ENCODE results near the gene GSTP1.
"Not testable (repeated sequence)": the region's sequence is repeated elsewhere in the genome, so short reads cannot be mapped to it uniquely, and the experiment has no call there.

The GSTP1 gene

GRCh38 chr11:67593565-67593905 lies 9.9 kb downstream of the GSTP1 start:
- no peak for TF ChIP-seq CTCF (IDR thresholded peaks at IDR 0.05; ENCODE audit: low read depth, low read length)
- H3K27ac ChIP-seq (ENCODE audit: low read length): no peak overlapping the region
- H4K20me1 ChIP-seq (ENCODE audit: insufficient read depth, low read length): no peaks in the 10 kb centered on the region
- no peak overlapping the region for H3K4me3 ChIP-seq (ENCODE audit: low read length)
- no peaks in the 10 kb centered on the region for H3K27me3 ChIP-seq (ENCODE audit: low read depth, low read length)
- peaks cover 7% of the 10 kb centered on the region; the same call in 1 of the 2 replicates for H3K9me3 ChIP-seq (ENCODE audit: insufficient read depth, low read length)
- H2AFZ ChIP-seq (ENCODE audit: low read depth, low read length): no peak overlapping the region
- peaks cover 21% of the 10 kb centered on the region for H3K4me1 ChIP-seq (ENCODE audit: low read length)
- H3K4me2 ChIP-seq (ENCODE audit: low read length): no peak overlapping the region
- H3K36me3 ChIP-seq (replicated peaks; ENCODE audit: low read depth, low read length): peaks cover 13% of the 10 kb centered on the region
- H3K79me2 ChIP-seq (ENCODE audit: low read length): no peaks in the 10 kb centered on the region
- no peak overlapping the region for H3K9ac ChIP-seq (ENCODE audit: low read length)

- Histone ChIP-seq H2AFZ (ENCODE audit: low read depth, low read length) (no peak overlapping the region), H3K4me1 (ENCODE audit: low read length) (peaks cover 12% of the 10 kb centered on the region), H3K4me2 (ENCODE audit: low read length) (no peak overlapping the region), H3K27ac (ENCODE audit: low read length) (no peak overlapping the region), H3K4me3 (ENCODE audit: low read length) (no peak overlapping the region), H3K9ac (ENCODE audit: low read length) (no peak overlapping the region), H3K9me3 (ENCODE audit: insufficient read depth, low read length) (peaks cover 3% of the 10 kb centered on the region; the same call in 1 of the 2 replicates), H4K20me1 (ENCODE audit: insufficient read depth, low read length) (no peaks in the 10 kb centered on the region), H3K36me3 (replicated peaks; ENCODE audit: low read depth, low read length) (peaks cover 6% of the 10 kb centered on the region), H3K79me2 (ENCODE audit: low read length) (no peaks in the 10 kb centered on the region), H3K27me3 (ENCODE audit: low read depth, low read length) (0 out of 2 replicates have a peak, but pooled peaks cover 5% of the 10 kb centered on the region)
- TF ChIP-seq CTCF (IDR thresholded peaks at IDR 0.05; ENCODE audit: low read depth, low read length) (no peak), EZH2phosphoT487 (IDR thresholded peaks at IDR 0.05; ENCODE audit: low read depth) (no peak)
Measured at GRCh38 chr11:67594480-67594879, 10.9 kb downstream of the GSTP1 start.

- TF ChIP-seq CTCF (IDR thresholded peaks at IDR 0.05; ENCODE audit: low read depth, low read length) (no peak), EZH2phosphoT487 (IDR thresholded peaks at IDR 0.05; ENCODE audit: low read depth) (no peak)
- H3K4me1 ChIP-seq (ENCODE audit: low read length): peaks cover 9% of the 10 kb centered on the region
- H3K27ac ChIP-seq (ENCODE audit: low read length): no peak overlapping the region
Measured at GRCh38 chr11:67596753-67597300, 13.2 kb downstream of the GSTP1 start.

GRCh38 chr11:67597458-67597857 lies 13.8 kb downstream of the GSTP1 start:
- H3K4me2 ChIP-seq (ENCODE audit: low read length); H3K36me3 ChIP-seq (replicated peaks; ENCODE audit: low read depth, low read length); H3K27ac ChIP-seq (ENCODE audit: low read length); H3K4me1 ChIP-seq (ENCODE audit: low read length); H4K20me1 ChIP-seq (ENCODE audit: insufficient read depth, low read length); H2AFZ ChIP-seq (ENCODE audit: low read depth, low read length); H3K4me3 ChIP-seq (ENCODE audit: low read length); H3K9me3 ChIP-seq (ENCODE audit: insufficient read depth, low read length); H3K79me2 ChIP-seq (ENCODE audit: low read length); H3K9ac ChIP-seq (ENCODE audit: low read length): not testable (repeated sequence)
- peaks cover 16% of the 10 kb centered on the region; the same call in 1 of the 2 replicates for H3K27me3 ChIP-seq (ENCODE audit: low read depth, low read length)

More at GRCh38 chr11:67596753-67597300, 13.2 kb downstream of the GSTP1 start:
- Histone ChIP-seq H3K9ac (ENCODE audit: low read length) (no peak overlapping the region), H3K27me3 (ENCODE audit: low read depth, low read length) (peaks cover 16% of the 10 kb centered on the region; the same call in 1 of the 2 replicates), H3K9me3 (ENCODE audit: insufficient read depth, low read length) (peaks cover 3% of the 10 kb centered on the region; the same call in 1 of the 2 replicates), H3K4me3 (ENCODE audit: low read length) (no peak overlapping the region), H4K20me1 (ENCODE audit: insufficient read depth, low read length) (no peaks in the 10 kb centered on the region), H3K79me2 (ENCODE audit: low read length) (no peaks in the 10 kb centered on the region), H3K36me3 (replicated peaks; ENCODE audit: low read depth, low read length) (no peaks in the 10 kb centered on the region), H3K4me2 (ENCODE audit: low read length) (no peak overlapping the region), H2AFZ (ENCODE audit: low read depth, low read length) (no peak overlapping the region)

GRCh38 chr11:67597963-67598362 lies 14.4 kb downstream of the GSTP1 start:
- not testable (repeated sequence) for H3K9me3 ChIP-seq (ENCODE audit: insufficient read depth, low read length); H4K20me1 ChIP-seq (ENCODE audit: insufficient read depth, low read length); H3K4me3 ChIP-seq (ENCODE audit: low read length); H2AFZ ChIP-seq (ENCODE audit: low read depth, low read length); H3K36me3 ChIP-seq (replicated peaks; ENCODE audit: low read depth, low read length); H3K27ac ChIP-seq (ENCODE audit: low read length); H3K79me2 ChIP-seq (ENCODE audit: low read length); H3K9ac ChIP-seq (ENCODE audit: low read length); H3K4me1 ChIP-seq (ENCODE audit: low read length); H3K4me2 ChIP-seq (ENCODE audit: low read length)
- H3K27me3 ChIP-seq (ENCODE audit: low read depth, low read length): peaks cover 20% of the 10 kb centered on the region; the same call in 1 of the 2 replicates
